Uterus (tissue), 4 donors: ENCODE results near the gene SERPINC1. TPM values are rescaled to one million over a fixed set of nuclear protein-coding genes. Genes with fewer than 3 reads are reported as not detected.

Source experiments
- DNase-seq, 2 donors: peaks; one replicate each; pipeline ENCODE4 v3.0.0-alpha.2; 2019 to 2020
- H3K27ac ChIP-seq, 2 donors: fragments of 200-600 bp; sonication (generic); 1 replicate in 1 of 2; 2 replicates in 1 of 2; pipeline ENCODE4 v1.5.1; 2016 to 2018
- H3K27me3 ChIP-seq, 2 donors: fragments of 200-600 bp; sonication (generic); one replicate each; pipeline ENCODE4 v1.5.1; 2018 to 2019; ENCODE audit warnings: control low read depth in 1 of 2
- H3K36me3 ChIP-seq, 2 donors: fragments of 200-600 bp; sonication (generic); one replicate each; pipeline ENCODE4 v1.5.1; 2019; ENCODE audit warnings: control low read depth in 1 of 2
- H3K4me1 ChIP-seq, 2 donors: fragments of 200-600 bp; sonication (generic); one replicate each; pipeline ENCODE4 v1.5.1; 2018 to 2019; ENCODE audit warnings: control low read depth in 1 of 2
- H3K4me3 ChIP-seq, 2 donors: fragments of 200-600 bp; sonication (generic); 1 replicate in 1 of 2; 2 replicates in 1 of 2; pipeline ENCODE4 v1.5.1; 2018 to 2019; ENCODE audit warnings: mild to moderate bottlenecking in 1 of 2
- H3K9me3 ChIP-seq, 2 donors: fragments of 200-600 bp; sonication (generic); one replicate each; pipeline ENCODE4 v1.5.1; 2019; ENCODE audit warnings: control low read depth in 1 of 2
- CTCF ChIP-seq, 4 experiments: fragments of 200-600 bp in 2 of 4; fragments of 450-650 bp in 2 of 4; sonication (generic) in 2 of 4; IDR thresholded peaks; one replicate each; pipeline ENCODE4 v1.5.1; 2016 to 2019; ENCODE audit warnings: antibody characterized with exemption in 4 of 4, mild to moderate bottlenecking in 2 of 4, moderate library complexity in 1 of 4
- POLR2A ChIP-seq, 2 donors: fragments of 450-650 bp; IDR thresholded peaks; one replicate each; pipeline ENCODE4 v1.6.1; 2016; ENCODE audit warnings: antibody characterized with exemption in 2 of 2, mild to moderate bottlenecking in 1 of 2, moderate library complexity in 1 of 2
- intact Hi-C: fragments of 100-400 bp; cut with DNase I; formaldehyde crosslinking; loops from one replicate; pipeline ENCODE4 v1.15.1; 2023; ENCODE audit warnings: low total_unique reads
- total RNA-seq, 4 donors: library from RNA; depleted of rRNA in 3 of 4; stranded (reverse); fragments of >200 nt in 3 of 4; gene quantifications; one replicate each; pipeline versions ENCODE4 v1.1.0 to v1.2.4, GENCODE V29; 2014 to 2023
- donor health status: DM: yes; HTN: yes; CAD: no.

The SERPINC1 gene
- total RNA-seq, 4 donors from 2014 or later, result 1.0 TPM; not detected in 3

- Histone ChIP-seq H3K9me3 (no peaks in the 10 kb centered on the region), H3K4me3 (peak overlapping the region; percentile 65 to 74), H3K36me3 (no peaks in the 10 kb centered on the region), H3K27ac (peak overlapping the region; percentile 87 to 92), H3K4me1 (no peaks in the 10 kb centered on the region), H3K27me3 (no peaks in the 10 kb centered on the region)
- TF ChIP-seq CTCF (IDR thresholded peaks at IDR 0.05) (no peak), POLR2A (IDR thresholded peaks at IDR 0.05) (no peak)
- intact Hi-C loops, result loop anchor here (5.0 kb wide), 1 partner anchor 155 kb away; the partner anchor contains the start of gene RC3H1
- peak in 1 of 2 donors; percentile 26 for DNase-seq
These were observed 49.9 kb downstream of the SERPINC1 start for GRCh38 chr1:173867141-173867752.

- Histone ChIP-seq H3K9me3 (no peaks in the 10 kb centered on the region), H3K4me1 (no peaks in the 10 kb centered on the region), H3K27me3 (no peaks in the 10 kb centered on the region), H3K36me3 (no peaks in the 10 kb centered on the region), H3K27ac (peak overlapping the region; percentile 87 to 92), H3K4me3 (peak overlapping the region; percentile 65 to 74)
- intact Hi-C loops, result loop anchor here (5.0 kb wide), 1 partner anchor 156 kb away; the partner anchor contains the start of gene RC3H1
- TF ChIP-seq CTCF (IDR thresholded peaks at IDR 0.05), result no peak
- TF ChIP-seq POLR2A (IDR thresholded peaks at IDR 0.05), result no peak
- DNase-seq, result no peak
These were observed 50.6 kb downstream of the SERPINC1 start for GRCh38 chr1:173866413-173867115.

- intact Hi-C loops, result loop anchor here (5.0 kb wide), 1 partner anchor 157 kb away; the partner anchor contains the start of gene RC3H1
- H3K27ac ChIP-seq, result peak overlapping the region in 1 of 2 donors; percentile 87
- no peak for DNase-seq
- TF ChIP-seq POLR2A (IDR thresholded peaks at IDR 0.05), result no peak
- TF ChIP-seq CTCF (IDR thresholded peaks at IDR 0.05), result no peak
- H3K4me1 ChIP-seq, result no peaks in the 10 kb centered on the region
- no peaks in the 10 kb centered on the region for H3K27me3 ChIP-seq
- no peak overlapping the region for H3K4me3 ChIP-seq
- no peaks in the 10 kb centered on the region for H3K36me3 ChIP-seq
- no peaks in the 10 kb centered on the region for H3K9me3 ChIP-seq
These were observed 51.5 kb downstream of the SERPINC1 start for GRCh38 chr1:173865468-173866164.

GRCh38 chr1:173864179-173864867 is 52.8 kb downstream of the SERPINC1 start:
- intact Hi-C loops, result no loop called here
- no peak for DNase-seq
- Histone ChIP-seq H3K4me3 (no peak overlapping the region), H3K9me3 (no peaks in the 10 kb centered on the region), H3K4me1 (no peaks in the 10 kb centered on the region), H3K36me3 (no peaks in the 10 kb centered on the region), H3K27me3 (no peaks in the 10 kb centered on the region), H3K27ac (no peak overlapping the region)
- no peak for TF ChIP-seq CTCF (IDR thresholded peaks at IDR 0.05)
- no peak for TF ChIP-seq POLR2A (IDR thresholded peaks at IDR 0.05)
